HEK293T (cell line): ENCODE results near the gene IFT88.
A peak's percentile ranks its signal among the peaks of the same experiment; 100 is the strongest.

Experiments
- CTCF ChIA-PET: fragments of 350-600 bp; formaldehyde crosslinking; extraction: SDS; loops from one replicate; lab custom pipeline; 2021; ENCODE audit warnings: antibody characterized with exemption, inconsistent platforms; lab: Yijun Ruan, JAX
- POLR2A ChIA-PET: fragments of 350-600 bp; formaldehyde crosslinking; extraction: SDS; loops from one replicate; lab custom pipeline; 2020; ENCODE audit warnings: antibody characterized with exemption, inconsistent platforms; lab: Yijun Ruan, JAX
- DNase-seq: peaks from one replicate; pipeline ENCODE4 v3.0.0; 2012; ENCODE audit warnings: mixed read lengths; ENCODE audit errors: extremely low spot score
- ARNT ChIP-seq: fragments of 450-650 bp; IDR thresholded peaks from 2 replicates; pipeline ENCODE4 v1.6.1; 2017; ENCODE audit warnings: mild to moderate bottlenecking
- BHLHE40 ChIP-seq: fragments of 450-650 bp; IDR thresholded peaks from 2 replicates; pipeline ENCODE4 v1.6.1; 2016; ENCODE audit warnings: mild to moderate bottlenecking, moderate library complexity, borderline replicate concordance
- CTBP1 ChIP-seq: fragments of 450-650 bp; IDR thresholded peaks from 2 replicates; pipeline ENCODE4 v1.6.1; 2016; ENCODE audit warnings: borderline replicate concordance
- ELF4 ChIP-seq: fragments of 450-650 bp; IDR thresholded peaks from 2 replicates; pipeline ENCODE4 v1.6.1; 2017; ENCODE audit warnings: antibody characterized with exemption
- FOXA1 ChIP-seq: fragments of 450-650 bp; IDR thresholded peaks from 2 replicates; pipeline ENCODE4 v1.6.1; 2016; ENCODE audit warnings: mild to moderate bottlenecking
- FOXK2 ChIP-seq: fragments of 450-650 bp; IDR thresholded peaks from 2 replicates; pipeline ENCODE4 v1.6.1; 2016; ENCODE audit warnings: mild to moderate bottlenecking
- FOXM1 ChIP-seq: fragments of 450-650 bp; IDR thresholded peaks from 2 replicates; pipeline ENCODE4 v1.6.1; 2017; ENCODE audit warnings: mild to moderate bottlenecking, borderline replicate concordance
- HDGF ChIP-seq: fragments of 450-650 bp; IDR thresholded peaks from 2 replicates; pipeline ENCODE4 v1.6.1; 2017; ENCODE audit warnings: antibody characterized with exemption, borderline replicate concordance
- L3MBTL2 ChIP-seq: fragments of 450-650 bp; conservative IDR thresholded peaks from 2 replicates; pipeline ENCODE4 v1.6.1; 2016; ENCODE audit warnings: mild to moderate bottlenecking
- LEF1 ChIP-seq: fragments of 450-650 bp; IDR thresholded peaks from 2 replicates; pipeline ENCODE4 v1.6.1; 2017; ENCODE audit warnings: mild to moderate bottlenecking, borderline replicate concordance
- NFRKB ChIP-seq: fragments of 450-650 bp; IDR thresholded peaks from 2 replicates; pipeline ENCODE4 v1.6.1; 2016; ENCODE audit warnings: mild to moderate bottlenecking, moderate library complexity
- PKNOX1 ChIP-seq: fragments of 450-650 bp; IDR thresholded peaks from 2 replicates; pipeline ENCODE4 v1.6.1; 2016
- SP1 ChIP-seq: fragments of 450-650 bp; IDR thresholded peaks from 2 replicates; pipeline ENCODE4 v1.6.1; 2017
- SUZ12 ChIP-seq: fragments of 450-650 bp; IDR thresholded peaks from 2 replicates; pipeline ENCODE4 v1.6.1; 2016; ENCODE audit warnings: mild to moderate bottlenecking
- TARDBP ChIP-seq: fragments of 450-650 bp; IDR thresholded peaks from 2 replicates; pipeline ENCODE4 v1.6.1; 2016
- ZNF384 ChIP-seq: fragments of 450-650 bp; IDR thresholded peaks from 2 replicates; pipeline ENCODE4 v1.6.1; 2016

IFT88 gene

GRCh38 chr13:20686167-20686566 is 119.2 kb downstream of the IFT88 start:
- no peak for DNase-seq
- ChIA-PET CTCF (no interaction called here), POLR2A (no interaction called here)
- no peak for TF ChIP-seq L3MBTL2
- TF ChIP-seq LEF1: no peak
- no peak for TF ChIP-seq ARNT
- TF ChIP-seq SP1: no peak
- no peak for TF ChIP-seq NFRKB
- TF ChIP-seq FOXA1: no peak
- TF ChIP-seq FOXM1: no peak
- no peak for TF ChIP-seq HDGF
- no peak for TF ChIP-seq FOXK2
- TF ChIP-seq ELF4: no peak
- no peak for TF ChIP-seq BHLHE40
- no peak for TF ChIP-seq CTBP1
- TF ChIP-seq ZNF384: no peak
- no peak for TF ChIP-seq SUZ12
- no peak for TF ChIP-seq TARDBP
- no peak for TF ChIP-seq PKNOX1

- TF ChIP-seq TARDBP (no peak), FOXA1 (no peak), ARNT (no peak), FOXM1 (no peak), PKNOX1 (no peak), NFRKB (no peak), LEF1 (no peak), FOXK2 (no peak), BHLHE40 (no peak), L3MBTL2 (no peak), SUZ12 (no peak), ZNF384 (no peak), CTBP1 (no peak), ELF4 (no peak), SP1 (no peak), HDGF (no peak)
- DNase-seq: no peak
- CTCF ChIA-PET: no interaction called here
- POLR2A ChIA-PET: no interaction called here
Measured at GRCh38 chr13:20686863-20687579, 120.1 kb downstream of the IFT88 start.

- no peak for DNase-seq
- ChIA-PET CTCF (interaction anchor here (0.7 kb wide), 1 partner anchor 11 kb away, joined by 3 read pairs; no protein-coding TSS in a partner anchor), POLR2A (no interaction called here)
Measured at GRCh38 chr13:20689291-20689690, 122.3 kb downstream of the IFT88 start.

DNA sequence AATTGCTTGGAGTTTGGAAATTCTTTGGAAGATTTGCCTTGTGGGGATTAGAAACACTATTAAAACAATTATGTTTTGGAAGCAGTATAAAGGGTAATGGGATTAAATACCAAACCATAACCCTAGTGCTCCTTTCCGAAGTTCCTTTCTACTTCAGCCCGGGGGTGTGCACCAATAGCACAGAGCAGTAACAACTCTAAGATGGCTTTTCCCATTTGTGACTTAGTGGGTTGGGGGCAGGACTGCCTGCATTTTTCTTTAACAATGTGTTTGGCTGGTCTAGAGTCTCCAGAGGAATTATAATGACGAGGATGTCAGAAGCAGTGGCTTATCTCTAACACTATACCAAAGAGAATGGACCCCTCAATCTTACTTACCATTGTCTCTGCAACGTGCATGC is 124.7 kb downstream of the IFT88 start:
- TF ChIP-seq TARDBP (no peak), BHLHE40 (no peak), ARNT (no peak), PKNOX1 (no peak), FOXM1 (no peak), SP1 (no peak), NFRKB (no peak), SUZ12 (no peak), ELF4 (no peak), LEF1 (no peak), HDGF (no peak)
- ChIA-PET CTCF (no interaction called here), POLR2A (no interaction called here)
- no peak for DNase-seq

More at GRCh38 chr13:20689291-20689690, 122.3 kb downstream of the IFT88 start:
- no peak for TF ChIP-seq ARNT
- no peak for TF ChIP-seq PKNOX1
- no peak for TF ChIP-seq SP1
- no peak for TF ChIP-seq L3MBTL2
- TF ChIP-seq LEF1: no peak

DNA sequence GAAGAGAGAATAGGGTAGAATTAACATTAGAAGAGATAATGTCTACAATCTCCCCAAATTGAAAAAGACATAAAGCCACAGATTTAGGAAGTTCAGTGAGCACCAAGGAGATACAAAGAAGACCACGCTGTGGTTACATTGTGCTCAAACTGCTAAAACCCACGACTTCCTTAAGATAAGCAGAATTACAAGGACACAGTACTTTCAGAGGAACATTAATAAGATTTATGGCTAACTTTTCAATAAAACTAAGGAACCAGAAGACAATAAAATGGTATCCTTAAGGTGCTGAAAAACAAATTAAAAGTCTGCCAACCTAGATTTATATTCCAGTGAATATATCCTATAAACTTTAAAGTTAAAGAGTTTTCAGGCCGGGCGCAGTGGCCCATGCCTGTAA is 129.1 kb downstream of the IFT88 start:
- TF ChIP-seq PKNOX1 (peak; percentile 76), L3MBTL2 (no peak), CTBP1 (0 out of 2 replicates have a peak, but pooled peaks have one; percentile 25), FOXM1 (no peak), HDGF (no peak), SUZ12 (no peak), ZNF384 (no peak), ELF4 (no peak)
- CTCF ChIA-PET: no interaction called here
- POLR2A ChIA-PET: no interaction called here
- no peak for DNase-seq
